IPS-18a (cell line): ENCODE data around the gene FYB1.

Experiments
- H3K27ac ChIP-seq: one replicate; pipeline ENCODE4 v1.5.1; 2013; ENCODE audit warnings: low read length
- H3K27me3 ChIP-seq: one replicate; pipeline ENCODE4 v1.6.1; 2013; ENCODE audit warnings: mild to moderate bottlenecking, low read length; ENCODE audit not compliant: control insufficient read depth, insufficient read depth
- H3K36me3 ChIP-seq: one replicate; pipeline ENCODE4 v1.6.1; 2013; ENCODE audit warnings: low read depth, low read length; ENCODE audit not compliant: control insufficient read depth
- H3K4me1 ChIP-seq: one replicate; pipeline ENCODE4 v1.6.1; 2013; ENCODE audit warnings: low read depth, low read length; ENCODE audit not compliant: control insufficient read depth
- H3K4me3 ChIP-seq: one replicate; pipeline ENCODE4 v1.5.1; 2013; ENCODE audit warnings: low read length
- H3K9ac ChIP-seq: one replicate; pipeline ENCODE4 v1.6.1; 2013; ENCODE audit warnings: mild to moderate bottlenecking, low read length, moderate library complexity
- H3K9me3 ChIP-seq: one replicate; pipeline ENCODE4 v1.6.1; 2013; ENCODE audit warnings: low read depth, low read length; ENCODE audit not compliant: control insufficient read depth

FYB1 gene

GRCh38 chr5:39104221-39104620 is 115.1 kb downstream of the FYB1 start:
- Histone ChIP-seq H3K4me3 (no peak overlapping the region), H3K27me3 (no peaks in the 10 kb centered on the region), H3K9ac (no peak overlapping the region), H3K36me3 (no peaks in the 10 kb centered on the region), H3K9me3 (no peaks in the 10 kb centered on the region), H3K27ac (no peak overlapping the region), H3K4me1 (no peaks in the 10 kb centered on the region)

- Histone ChIP-seq H3K27ac (no peak overlapping the region), H3K36me3 (no peaks in the 10 kb centered on the region), H3K9ac (no peak overlapping the region), H3K4me3 (no peak overlapping the region), H3K4me1 (no peaks in the 10 kb centered on the region), H3K27me3 (no peaks in the 10 kb centered on the region), H3K9me3 (no peaks in the 10 kb centered on the region)
Measured at GRCh38 chr5:39102684-39103155, 116.6 kb downstream of the FYB1 start.

- H3K27ac ChIP-seq = no peak overlapping the region
- no peaks in the 10 kb centered on the region for H3K9me3 ChIP-seq
- H3K36me3 ChIP-seq = no peaks in the 10 kb centered on the region
- H3K4me3 ChIP-seq = no peak overlapping the region
- no peaks in the 10 kb centered on the region for H3K27me3 ChIP-seq
- no peaks in the 10 kb centered on the region for H3K4me1 ChIP-seq
- no peak overlapping the region for H3K9ac ChIP-seq
Measured at GRCh38 chr5:39100851-39101396, 118.4 kb downstream of the FYB1 start.

GRCh38 chr5:39100301-39100850 is 119.0 kb downstream of the FYB1 start:
- Histone ChIP-seq H3K4me3 (no peak overlapping the region), H3K27me3 (no peaks in the 10 kb centered on the region), H3K9me3 (no peaks in the 10 kb centered on the region), H3K27ac (no peak overlapping the region), H3K4me1 (no peaks in the 10 kb centered on the region), H3K36me3 (no peaks in the 10 kb centered on the region), H3K9ac (no peak overlapping the region)

DNA sequence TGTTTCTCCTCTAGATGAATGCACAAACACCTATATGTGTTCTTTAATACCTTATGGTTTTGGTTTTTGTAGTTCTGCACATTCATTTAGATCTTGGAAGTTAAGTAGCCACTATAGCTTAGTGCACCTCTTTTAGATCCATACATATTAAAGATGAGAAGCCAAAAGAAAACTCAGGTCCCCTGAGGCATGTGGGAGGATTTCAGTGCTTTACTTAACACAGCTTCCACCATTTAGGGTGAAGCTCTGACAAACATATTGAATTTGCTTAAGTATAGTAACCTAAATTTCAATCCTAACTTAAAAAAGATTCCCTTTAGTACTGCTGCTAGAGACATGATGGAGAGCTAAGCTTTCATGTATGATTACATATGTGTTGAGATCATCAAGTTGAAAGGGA is 119.5 kb downstream of the FYB1 start:
- Histone ChIP-seq H3K4me1 (no peaks in the 10 kb centered on the region), H3K9me3 (no peaks in the 10 kb centered on the region), H3K9ac (no peak overlapping the region), H3K36me3 (no peaks in the 10 kb centered on the region), H3K4me3 (no peak overlapping the region), H3K27ac (no peak overlapping the region), H3K27me3 (no peaks in the 10 kb centered on the region)

DNA sequence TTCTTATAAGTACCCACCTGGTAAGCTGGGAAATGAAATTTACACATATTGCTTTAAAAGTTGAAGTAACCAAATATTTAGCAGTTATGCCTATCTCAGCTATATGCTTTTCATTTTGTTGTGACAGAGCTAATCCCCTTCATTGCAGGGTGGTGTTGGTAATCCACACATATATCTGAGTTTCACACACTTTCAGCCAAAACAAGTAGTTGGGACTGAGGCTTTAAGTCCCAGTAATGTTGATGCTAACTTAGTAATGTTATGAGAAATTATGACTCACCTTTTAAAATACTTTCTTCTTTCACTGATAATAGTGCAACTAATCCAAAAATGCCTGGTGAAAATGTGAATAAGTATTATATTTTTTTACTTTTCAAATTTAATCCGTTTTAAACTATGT is 126.0 kb downstream of the FYB1 start:
- Histone ChIP-seq H3K4me3 (no peak overlapping the region), H3K27me3 (no peaks in the 10 kb centered on the region), H3K9me3 (peaks cover 3% of the 10 kb centered on the region), H3K36me3 (no peaks in the 10 kb centered on the region), H3K27ac (no peak overlapping the region), H3K9ac (no peak overlapping the region), H3K4me1 (no peaks in the 10 kb centered on the region)

DNA sequence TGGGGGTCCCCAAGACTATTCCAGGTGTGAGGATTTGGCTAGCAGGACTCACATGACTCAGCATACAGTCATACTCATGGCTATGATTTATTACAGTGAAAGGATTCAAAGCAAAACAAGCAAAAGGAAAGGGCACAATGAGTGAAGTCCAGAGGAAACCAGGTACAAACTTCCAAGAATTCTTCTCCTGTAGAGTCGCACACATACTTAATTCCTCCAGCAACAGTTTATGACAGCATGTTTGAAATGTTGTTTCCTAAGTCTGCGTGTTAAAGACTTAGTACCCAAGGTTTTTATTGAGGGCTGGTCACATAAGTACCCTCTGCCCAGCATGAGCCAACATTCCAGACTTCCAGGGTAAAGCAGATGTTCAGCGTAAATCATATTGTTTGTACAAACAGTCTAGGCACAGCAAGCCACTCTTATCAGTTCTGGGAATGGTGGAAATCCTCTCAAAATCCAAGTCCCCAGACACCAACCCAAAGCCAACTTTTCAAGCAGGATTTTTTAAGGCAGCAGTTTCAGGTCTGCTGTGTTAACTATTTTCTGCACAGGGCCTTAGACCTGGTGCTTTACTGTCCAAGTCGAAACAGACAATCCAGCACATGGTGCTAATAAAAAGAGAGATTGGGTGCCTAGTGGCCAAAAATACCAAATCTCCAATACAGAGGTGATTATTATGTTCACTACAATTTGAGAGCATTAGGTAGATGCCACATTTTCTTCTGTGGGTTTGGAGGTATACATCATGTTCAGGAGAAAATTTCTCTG is 126.6 kb downstream of the FYB1 start:
- Histone ChIP-seq H3K4me1 (no peaks in the 10 kb centered on the region), H3K27ac (no peak overlapping the region), H3K27me3 (no peaks in the 10 kb centered on the region), H3K9ac (no peak overlapping the region), H3K4me3 (no peak overlapping the region), H3K9me3 (peaks cover 3% of the 10 kb centered on the region), H3K36me3 (no peaks in the 10 kb centered on the region)

DNA sequence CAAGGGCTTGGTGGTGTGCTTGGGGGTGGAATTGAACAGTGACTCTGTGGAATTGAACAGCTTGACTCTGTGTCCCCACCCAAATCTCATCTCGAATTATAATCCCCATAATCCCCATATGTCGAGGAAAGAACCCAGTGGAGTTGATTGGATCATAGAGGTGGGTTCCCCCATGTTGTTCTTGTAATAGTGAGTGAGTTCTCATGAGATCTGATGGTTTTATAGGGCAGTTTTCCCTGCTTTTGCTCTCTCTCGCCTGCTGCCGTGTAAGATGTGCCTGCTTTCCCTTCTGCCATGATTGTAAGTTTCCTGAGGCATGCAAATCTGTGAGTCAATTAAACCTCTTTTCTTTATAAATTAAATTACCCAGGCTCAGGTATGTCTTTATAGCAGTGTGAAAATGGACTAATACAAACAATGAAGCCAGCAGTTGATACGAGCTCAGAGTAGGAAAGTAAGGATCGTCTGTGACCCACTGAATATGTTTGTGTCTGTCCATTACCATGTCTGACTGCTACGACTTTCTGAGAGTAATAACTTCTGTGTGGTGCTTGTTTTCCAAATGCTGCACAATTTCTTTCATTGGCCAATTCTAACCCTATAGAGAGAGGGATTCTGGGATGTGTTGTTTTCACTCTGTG is 127.3 kb downstream of the FYB1 start:
- Histone ChIP-seq H3K36me3 (no peaks in the 10 kb centered on the region), H3K9me3 (peaks cover 3% of the 10 kb centered on the region), H3K4me3 (no peak overlapping the region), H3K9ac (no peak overlapping the region), H3K27me3 (no peaks in the 10 kb centered on the region), H3K4me1 (no peaks in the 10 kb centered on the region), H3K27ac (no peak overlapping the region)

DNA sequence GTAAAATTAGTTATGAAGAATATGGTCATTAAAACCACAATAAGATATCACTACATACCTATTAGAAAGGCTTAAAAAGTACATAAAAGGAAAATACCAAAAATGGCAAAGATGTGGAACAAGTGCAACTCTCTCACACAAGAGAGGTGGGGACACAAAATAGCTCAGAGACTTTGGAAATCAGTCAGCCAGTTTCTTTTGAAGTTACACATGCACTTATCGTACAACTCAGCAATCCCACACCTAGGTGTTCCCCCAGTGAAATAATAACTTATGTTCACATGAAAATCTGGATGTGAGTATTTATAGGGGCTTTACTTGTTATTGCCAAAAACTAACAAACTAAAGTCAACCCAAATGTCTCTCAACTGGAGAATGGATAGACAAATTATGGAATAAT is 135.4 kb downstream of the FYB1 start:
- H3K4me3 ChIP-seq = no peak overlapping the region
- H3K9ac ChIP-seq = no peak overlapping the region
- H3K36me3 ChIP-seq = no peaks in the 10 kb centered on the region
- H3K9me3 ChIP-seq = no peaks in the 10 kb centered on the region
- no peaks in the 10 kb centered on the region for H3K27me3 ChIP-seq
- H3K4me1 ChIP-seq = no peaks in the 10 kb centered on the region
- H3K27ac ChIP-seq = no peak overlapping the region

- Histone ChIP-seq H3K9me3 (no peaks in the 10 kb centered on the region), H3K27ac (no peak overlapping the region), H3K9ac (no peak overlapping the region), H3K4me1 (no peaks in the 10 kb centered on the region), H3K27me3 (no peaks in the 10 kb centered on the region), H3K4me3 (no peak overlapping the region), H3K36me3 (no peaks in the 10 kb centered on the region)
Measured at GRCh38 chr5:39082995-39083394, 136.4 kb downstream of the FYB1 start.

GRCh38 chr5:39080597-39081204 is 138.7 kb downstream of the FYB1 start:
- Histone ChIP-seq H3K27me3 (no peaks in the 10 kb centered on the region), H3K36me3 (no peaks in the 10 kb centered on the region), H3K9ac (no peak overlapping the region), H3K4me3 (no peak overlapping the region), H3K27ac (no peak overlapping the region), H3K9me3 (no peaks in the 10 kb centered on the region), H3K4me1 (peaks cover 4% of the 10 kb centered on the region)
